Ishikawa (cell line): ENCODE measurements around the gene RBM44.

Experiments
- CEBPB ChIP-seq: IDR thresholded peaks from 2 replicates; pipeline ENCODE4 v1.6.1; 2012
- CREB1 ChIP-seq: IDR thresholded peaks from 2 replicates; pipeline ENCODE4 v1.6.1; 2012; ENCODE audit warnings: low read depth
- EGR1 ChIP-seq: IDR thresholded peaks from 2 replicates; pipeline ENCODE4 v1.6.1; 2012
- EP300 ChIP-seq: IDR thresholded peaks from 2 replicates; pipeline ENCODE4 v1.6.1; 2012; ENCODE audit warnings: borderline replicate concordance
- FOXM1 ChIP-seq: IDR thresholded peaks from 2 replicates; pipeline ENCODE4 v1.6.1; 2012; ENCODE audit warnings: low read depth, borderline replicate concordance
- NFIC ChIP-seq: IDR thresholded peaks from 2 replicates; pipeline ENCODE4 v1.6.1; 2012
- RAD21 ChIP-seq: IDR thresholded peaks from 2 replicates; pipeline ENCODE4 v1.6.1; 2012; ENCODE audit warnings: low read depth
- TAF1 ChIP-seq: IDR thresholded peaks from 2 replicates; pipeline ENCODE4 v1.6.1; 2012; ENCODE audit warnings: low read depth, mild to moderate bottlenecking
- TCF12 ChIP-seq: IDR thresholded peaks from 2 replicates; pipeline ENCODE4 v1.6.1; 2012; ENCODE audit warnings: low read depth
- TEAD4 ChIP-seq: IDR thresholded peaks from 2 replicates; pipeline ENCODE4 v1.6.1; 2012
- YY1 ChIP-seq: IDR thresholded peaks from 2 replicates; pipeline ENCODE4 v1.6.1; 2012; ENCODE audit warnings: low read depth
- ZBTB7A ChIP-seq: IDR thresholded peaks from 2 replicates; pipeline ENCODE4 v1.6.1; 2012; ENCODE audit warnings: low read depth
- TF ChIP-seq, protein P1 (sequence below): IDR thresholded peaks from 2 replicates; pipeline ENCODE4 v1.6.1; 2012; ENCODE audit warnings: low read depth, mild to moderate bottlenecking
- TF ChIP-seq, protein P2 (sequence below): IDR thresholded peaks from 2 replicates; pipeline ENCODE4 v1.6.1; 2012
- TF ChIP-seq, protein P3 (sequence below): IDR thresholded peaks from 2 replicates; pipeline ENCODE4 v1.6.1; 2012

The RBM44 gene

DNA sequence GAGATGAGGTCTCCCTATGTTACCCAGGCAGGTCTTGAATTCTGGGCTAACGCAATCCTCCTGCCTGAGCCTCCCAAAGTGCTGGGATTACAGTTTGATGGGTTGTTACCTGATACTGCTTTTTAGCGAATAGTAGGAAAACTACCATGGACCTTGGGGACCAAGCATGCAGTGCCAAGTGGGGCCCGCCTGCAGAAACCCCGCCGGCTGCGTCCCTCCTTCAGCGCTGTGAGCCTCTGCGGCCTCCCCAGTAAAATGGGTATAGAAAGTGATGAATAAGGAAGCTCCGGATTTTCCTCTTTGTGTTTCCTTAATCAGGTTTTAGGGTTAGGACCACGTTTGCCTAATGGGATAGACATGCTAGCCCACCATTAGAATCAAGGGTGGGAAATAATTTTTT lies 91.2 kb downstream of the RBM44 start:
- TF ChIP-seq, protein P1, sequence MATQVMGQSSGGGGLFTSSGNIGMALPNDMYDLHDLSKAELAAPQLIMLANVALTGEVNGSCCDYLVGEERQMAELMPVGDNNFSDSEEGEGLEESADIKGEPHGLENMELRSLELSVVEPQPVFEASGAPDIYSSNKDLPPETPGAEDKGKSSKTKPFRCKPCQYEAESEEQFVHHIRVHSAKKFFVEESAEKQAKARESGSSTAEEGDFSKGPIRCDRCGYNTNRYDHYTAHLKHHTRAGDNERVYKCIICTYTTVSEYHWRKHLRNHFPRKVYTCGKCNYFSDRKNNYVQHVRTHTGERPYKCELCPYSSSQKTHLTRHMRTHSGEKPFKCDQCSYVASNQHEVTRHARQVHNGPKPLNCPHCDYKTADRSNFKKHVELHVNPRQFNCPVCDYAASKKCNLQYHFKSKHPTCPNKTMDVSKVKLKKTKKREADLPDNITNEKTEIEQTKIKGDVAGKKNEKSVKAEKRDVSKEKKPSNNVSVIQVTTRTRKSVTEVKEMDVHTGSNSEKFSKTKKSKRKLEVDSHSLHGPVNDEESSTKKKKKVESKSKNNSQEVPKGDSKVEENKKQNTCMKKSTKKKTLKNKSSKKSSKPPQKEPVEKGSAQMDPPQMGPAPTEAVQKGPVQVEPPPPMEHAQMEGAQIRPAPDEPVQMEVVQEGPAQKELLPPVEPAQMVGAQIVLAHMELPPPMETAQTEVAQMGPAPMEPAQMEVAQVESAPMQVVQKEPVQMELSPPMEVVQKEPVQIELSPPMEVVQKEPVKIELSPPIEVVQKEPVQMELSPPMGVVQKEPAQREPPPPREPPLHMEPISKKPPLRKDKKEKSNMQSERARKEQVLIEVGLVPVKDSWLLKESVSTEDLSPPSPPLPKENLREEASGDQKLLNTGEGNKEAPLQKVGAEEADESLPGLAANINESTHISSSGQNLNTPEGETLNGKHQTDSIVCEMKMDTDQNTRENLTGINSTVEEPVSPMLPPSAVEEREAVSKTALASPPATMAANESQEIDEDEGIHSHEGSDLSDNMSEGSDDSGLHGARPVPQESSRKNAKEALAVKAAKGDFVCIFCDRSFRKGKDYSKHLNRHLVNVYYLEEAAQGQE = no peak
- no peak for TF ChIP-seq TCF12
- TF ChIP-seq, protein P2, sequence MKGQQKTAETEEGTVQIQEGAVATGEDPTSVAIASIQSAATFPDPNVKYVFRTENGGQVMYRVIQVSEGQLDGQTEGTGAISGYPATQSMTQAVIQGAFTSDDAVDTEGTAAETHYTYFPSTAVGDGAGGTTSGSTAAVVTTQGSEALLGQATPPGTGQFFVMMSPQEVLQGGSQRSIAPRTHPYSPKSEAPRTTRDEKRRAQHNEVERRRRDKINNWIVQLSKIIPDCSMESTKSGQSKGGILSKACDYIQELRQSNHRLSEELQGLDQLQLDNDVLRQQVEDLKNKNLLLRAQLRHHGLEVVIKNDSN = no peak
- no peak for TF ChIP-seq ZBTB7A
- no peak for TF ChIP-seq EP300
- TF ChIP-seq CEBPB = no peak
- TF ChIP-seq NFIC = no peak
- no peak for TF ChIP-seq RAD21
- TF ChIP-seq, protein P3, sequence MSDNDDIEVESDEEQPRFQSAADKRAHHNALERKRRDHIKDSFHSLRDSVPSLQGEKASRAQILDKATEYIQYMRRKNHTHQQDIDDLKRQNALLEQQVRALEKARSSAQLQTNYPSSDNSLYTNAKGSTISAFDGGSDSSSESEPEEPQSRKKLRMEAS = no peak
- TF ChIP-seq FOXM1 = no peak
- TF ChIP-seq TAF1 = no peak
- no peak for TF ChIP-seq CREB1
- no peak for TF ChIP-seq YY1
- no peak for TF ChIP-seq EGR1
- TF ChIP-seq TEAD4 = no peak
